Measurements from ENCODE around the gene INSL3. TPM values are rescaled to one million over a fixed set of nuclear protein-coding genes. Genes with fewer than 3 reads are reported as not detected.

Gene INSL3
- total and polyA plus RNA-seq, 2 of the 13 experiments (the other 11 are each of a cell fraction or from before 2014, with no cell fraction given): 0.30 TPM; not detected in 1

DNA sequence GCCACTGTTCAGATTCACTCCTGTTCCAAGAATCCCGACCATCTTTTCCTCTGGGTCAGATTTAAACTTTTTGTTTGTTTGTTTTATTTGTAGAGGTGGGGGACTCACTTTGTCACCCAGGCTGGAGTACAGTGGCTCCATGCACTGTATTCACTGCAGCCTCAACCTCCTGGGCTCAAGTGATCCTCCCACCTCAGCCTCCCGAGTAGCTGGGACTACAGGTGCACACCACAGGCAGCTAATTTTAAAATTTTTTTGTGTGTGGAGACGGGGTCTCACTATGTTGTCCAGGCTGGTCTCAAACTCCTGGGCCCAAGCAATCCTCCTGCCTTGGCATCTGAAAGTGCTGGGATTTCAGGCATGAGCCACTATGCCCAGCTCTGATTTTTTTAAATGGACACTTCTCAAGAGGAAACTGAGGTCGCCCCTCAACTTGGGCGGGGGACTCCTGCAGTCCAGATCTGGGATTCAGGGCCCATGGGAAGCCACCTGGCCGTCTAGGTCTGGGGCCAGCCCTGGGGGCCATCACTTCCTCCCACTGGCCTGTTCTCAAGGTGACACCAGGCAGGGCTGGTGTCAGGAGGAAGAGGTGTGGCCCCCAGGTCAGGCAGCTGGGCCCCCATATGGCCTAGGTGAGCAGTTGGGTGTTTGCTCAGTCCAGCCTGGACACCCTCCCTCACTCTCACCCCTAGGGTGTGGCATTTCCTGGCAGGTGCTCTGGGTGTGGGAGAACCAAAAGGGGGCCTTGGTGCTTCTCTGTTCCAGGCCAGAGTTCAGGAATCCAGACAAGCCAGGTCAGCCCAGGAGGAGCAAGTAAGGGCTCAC lies 25.1 kb downstream of the INSL3 start (continued):
- TF ChIP-seq, protein P1, sequence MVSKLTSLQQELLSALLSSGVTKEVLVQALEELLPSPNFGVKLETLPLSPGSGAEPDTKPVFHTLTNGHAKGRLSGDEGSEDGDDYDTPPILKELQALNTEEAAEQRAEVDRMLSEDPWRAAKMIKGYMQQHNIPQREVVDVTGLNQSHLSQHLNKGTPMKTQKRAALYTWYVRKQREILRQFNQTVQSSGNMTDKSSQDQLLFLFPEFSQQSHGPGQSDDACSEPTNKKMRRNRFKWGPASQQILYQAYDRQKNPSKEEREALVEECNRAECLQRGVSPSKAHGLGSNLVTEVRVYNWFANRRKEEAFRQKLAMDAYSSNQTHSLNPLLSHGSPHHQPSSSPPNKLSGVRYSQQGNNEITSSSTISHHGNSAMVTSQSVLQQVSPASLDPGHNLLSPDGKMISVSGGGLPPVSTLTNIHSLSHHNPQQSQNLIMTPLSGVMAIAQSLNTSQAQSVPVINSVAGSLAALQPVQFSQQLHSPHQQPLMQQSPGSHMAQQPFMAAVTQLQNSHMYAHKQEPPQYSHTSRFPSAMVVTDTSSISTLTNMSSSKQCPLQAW (CRISPR knock-in tag; IDR thresholded peaks at IDR 0.05): no peak
- TF ChIP-seq PHF21A (CRISPR knock-in tag; IDR thresholded peaks at IDR 0.05) (peak; percentile 67), ZNF331 (CRISPR knock-in tag; IDR thresholded peaks at IDR 0.05) (no peak), ZFP37 (CRISPR knock-in tag; IDR thresholded peaks at IDR 0.05; ENCODE audit: borderline replicate concordance) (no peak), ZNF563 (CRISPR knock-in tag; IDR thresholded peaks at IDR 0.05) (no peak), SRSF4 (IDR thresholded peaks at IDR 0.05; ENCODE audit: low read depth, low read length, poor library complexity, severe bottlenecking) (no peak), ATRX (CRISPR knock-in tag; IDR thresholded peaks at IDR 0.05; ENCODE audit: borderline replicate concordance) (no peak), EED (CRISPR knock-in tag; IDR thresholded peaks at IDR 0.05) (0 out of 2 replicates have a peak, but pooled peaks have one; percentile 73), ZNF724P (CRISPR knock-in tag; IDR thresholded peaks at IDR 0.05; ENCODE audit: borderline replicate concordance) (no peak), ZNF607 (CRISPR knock-in tag; IDR thresholded peaks at IDR 0.05; ENCODE audit: borderline replicate concordance) (no peak), NFKB2 (CRISPR knock-in tag; IDR thresholded peaks at IDR 0.05; ENCODE audit: borderline replicate concordance) (no peak), ZNF558 (CRISPR knock-in tag; IDR thresholded peaks at IDR 0.05; ENCODE audit: borderline replicate concordance) (no peak), ZNF232 (CRISPR knock-in tag; IDR thresholded peaks at IDR 0.05; ENCODE audit: borderline replicate concordance) (no peak), ZNF879 (CRISPR knock-in tag; IDR thresholded peaks at IDR 0.05) (no peak), ZNF766 (CRISPR knock-in tag; IDR thresholded peaks at IDR 0.05; ENCODE audit: borderline replicate concordance) (no peak), ZNF225 (CRISPR knock-in tag; IDR thresholded peaks at IDR 0.05) (0 out of 2 replicates have a peak, but pooled peaks have one; percentile 48), HOXA7 (CRISPR knock-in tag; IDR thresholded peaks at IDR 0.05) (no peak)
- TF ChIP-seq, protein P2, sequence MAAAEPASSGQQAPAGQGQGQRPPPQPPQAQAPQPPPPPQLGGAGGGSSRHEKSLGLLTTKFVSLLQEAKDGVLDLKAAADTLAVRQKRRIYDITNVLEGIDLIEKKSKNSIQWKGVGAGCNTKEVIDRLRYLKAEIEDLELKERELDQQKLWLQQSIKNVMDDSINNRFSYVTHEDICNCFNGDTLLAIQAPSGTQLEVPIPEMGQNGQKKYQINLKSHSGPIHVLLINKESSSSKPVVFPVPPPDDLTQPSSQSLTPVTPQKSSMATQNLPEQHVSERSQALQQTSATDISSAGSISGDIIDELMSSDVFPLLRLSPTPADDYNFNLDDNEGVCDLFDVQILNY (CRISPR knock-in tag; conservative IDR thresholded peaks at IDR 0.05): no peak
- TF ChIP-seq, protein P3, sequence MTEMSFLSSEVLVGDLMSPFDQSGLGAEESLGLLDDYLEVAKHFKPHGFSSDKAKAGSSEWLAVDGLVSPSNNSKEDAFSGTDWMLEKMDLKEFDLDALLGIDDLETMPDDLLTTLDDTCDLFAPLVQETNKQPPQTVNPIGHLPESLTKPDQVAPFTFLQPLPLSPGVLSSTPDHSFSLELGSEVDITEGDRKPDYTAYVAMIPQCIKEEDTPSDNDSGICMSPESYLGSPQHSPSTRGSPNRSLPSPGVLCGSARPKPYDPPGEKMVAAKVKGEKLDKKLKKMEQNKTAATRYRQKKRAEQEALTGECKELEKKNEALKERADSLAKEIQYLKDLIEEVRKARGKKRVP (CRISPR knock-in tag; IDR thresholded peaks at IDR 0.05): no peak
- TF ChIP-seq, protein P4, sequence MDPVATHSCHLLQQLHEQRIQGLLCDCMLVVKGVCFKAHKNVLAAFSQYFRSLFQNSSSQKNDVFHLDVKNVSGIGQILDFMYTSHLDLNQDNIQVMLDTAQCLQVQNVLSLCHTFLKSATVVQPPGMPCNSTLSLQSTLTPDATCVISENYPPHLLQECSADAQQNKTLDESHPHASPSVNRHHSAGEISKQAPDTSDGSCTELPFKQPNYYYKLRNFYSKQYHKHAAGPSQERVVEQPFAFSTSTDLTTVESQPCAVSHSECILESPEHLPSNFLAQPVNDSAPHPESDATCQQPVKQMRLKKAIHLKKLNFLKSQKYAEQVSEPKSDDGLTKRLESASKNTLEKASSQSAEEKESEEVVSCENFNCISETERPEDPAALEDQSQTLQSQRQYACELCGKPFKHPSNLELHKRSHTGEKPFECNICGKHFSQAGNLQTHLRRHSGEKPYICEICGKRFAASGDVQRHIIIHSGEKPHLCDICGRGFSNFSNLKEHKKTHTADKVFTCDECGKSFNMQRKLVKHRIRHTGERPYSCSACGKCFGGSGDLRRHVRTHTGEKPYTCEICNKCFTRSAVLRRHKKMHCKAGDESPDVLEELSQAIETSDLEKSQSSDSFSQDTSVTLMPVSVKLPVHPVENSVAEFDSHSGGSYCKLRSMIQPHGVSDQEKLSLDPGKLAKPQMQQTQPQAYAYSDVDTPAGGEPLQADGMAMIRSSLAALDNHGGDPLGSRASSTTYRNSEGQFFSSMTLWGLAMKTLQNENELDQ (CRISPR knock-in tag; IDR thresholded peaks at IDR 0.05; ENCODE audit: borderline replicate concordance): no peak
- TF ChIP-seq, protein P5, sequence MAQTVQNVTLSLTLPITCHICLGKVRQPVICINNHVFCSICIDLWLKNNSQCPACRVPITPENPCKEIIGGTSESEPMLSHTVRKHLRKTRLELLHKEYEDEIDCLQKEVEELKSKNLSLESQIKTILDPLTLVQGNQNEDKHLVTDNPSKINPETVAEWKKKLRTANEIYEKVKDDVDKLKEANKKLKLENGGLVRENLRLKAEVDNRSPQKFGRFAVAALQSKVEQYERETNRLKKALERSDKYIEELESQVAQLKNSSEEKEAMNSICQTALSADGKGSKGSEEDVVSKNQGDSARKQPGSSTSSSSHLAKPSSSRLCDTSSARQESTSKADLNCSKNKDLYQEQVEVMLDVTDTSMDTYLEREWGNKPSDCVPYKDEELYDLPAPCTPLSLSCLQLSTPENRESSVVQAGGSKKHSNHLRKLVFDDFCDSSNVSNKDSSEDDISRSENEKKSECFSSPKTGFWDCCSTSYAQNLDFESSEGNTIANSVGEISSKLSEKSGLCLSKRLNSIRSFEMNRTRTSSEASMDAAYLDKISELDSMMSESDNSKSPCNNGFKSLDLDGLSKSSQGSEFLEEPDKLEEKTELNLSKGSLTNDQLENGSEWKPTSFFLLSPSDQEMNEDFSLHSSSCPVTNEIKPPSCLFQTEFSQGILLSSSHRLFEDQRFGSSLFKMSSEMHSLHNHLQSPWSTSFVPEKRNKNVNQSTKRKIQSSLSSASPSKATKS (CRISPR knock-in tag; IDR thresholded peaks at IDR 0.05): no peak
